Dendritic cell treated with granulocyte-macrophage colony-stimulating factor and Interleukin-4, amounts not matched to agents 40 ng/mL and 50 ng/mL, for 4 days (primary cell): ENCODE data around the gene NR2C2.
A peak's percentile ranks its signal among the peaks of the same experiment; 100 is the strongest.

Experiments
- H3K27ac Mint-ChIP-seq: one replicate; pipeline ENCODE4 v1.8.0; 2022; ENCODE audit warnings: mild to moderate bottlenecking, mixed read lengths
- H3K27me3 Mint-ChIP-seq: one replicate; pipeline ENCODE4 v1.8.0; 2022; ENCODE audit warnings: mild to moderate bottlenecking, mixed read lengths
- H3K36me3 Mint-ChIP-seq: one replicate; pipeline ENCODE4 v1.8.0; 2022; ENCODE audit warnings: low read depth, mixed read lengths
- H3K4me1 Mint-ChIP-seq: one replicate; pipeline ENCODE4 v1.8.0; 2022; ENCODE audit warnings: low read depth, mixed read lengths
- H3K4me3 Mint-ChIP-seq: one replicate; pipeline ENCODE4 v1.8.0; 2022; ENCODE audit warnings: mild to moderate bottlenecking, moderate library complexity, mixed read lengths
- H3K9me3 Mint-ChIP-seq: one replicate; pipeline ENCODE4 v1.8.0; 2022; ENCODE audit warnings: mixed read lengths
- intact Hi-C: fragments of 100-400 bp; cut with micrococcal nuclease; formaldehyde crosslinking; loops from one replicate; pipeline ENCODE4 v1.15.0; 2022

NR2C2 gene

GRCh38 chr3:14957925-14958324 is 10.5 kb downstream of the NR2C2 start:
- H3K27ac Mint-ChIP-seq: no peak overlapping the region
- no peak overlapping the region for H3K4me3 Mint-ChIP-seq
- H3K27me3 Mint-ChIP-seq: no peaks in the 10 kb centered on the region
- peaks cover 27% of the 10 kb centered on the region for H3K36me3 Mint-ChIP-seq
- H3K4me1 Mint-ChIP-seq: peaks cover 26% of the 10 kb centered on the region
- H3K9me3 Mint-ChIP-seq: no peaks in the 10 kb centered on the region
- intact Hi-C loops: no loop called here

DNA sequence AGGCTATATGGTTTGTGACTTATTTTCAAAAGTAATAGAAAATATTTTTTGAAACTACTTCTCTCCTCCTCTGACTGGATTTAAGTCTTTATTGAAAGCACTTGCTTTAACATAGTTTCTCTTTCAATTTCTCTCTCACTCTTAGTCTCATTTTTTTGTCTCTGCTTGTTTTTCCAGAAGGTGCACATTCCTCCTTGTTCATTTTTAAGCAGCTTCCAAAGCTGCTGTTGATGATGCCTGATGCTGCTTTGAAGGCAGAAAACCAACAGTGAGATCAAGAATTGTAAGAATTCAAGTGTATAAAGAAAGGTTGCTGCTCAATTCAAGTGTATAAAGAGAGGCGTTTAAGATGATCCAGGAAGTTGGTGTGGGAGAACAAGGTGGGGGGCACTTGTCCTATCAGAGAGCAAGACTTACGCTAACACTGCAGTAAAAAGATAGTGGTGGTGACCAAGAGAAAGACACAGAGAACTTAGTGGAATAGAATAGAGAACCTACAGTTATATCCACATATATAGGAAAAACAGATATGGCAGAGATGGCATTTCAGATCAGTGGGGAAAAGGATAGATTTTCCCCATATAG is 12.1 kb downstream of the NR2C2 start:
- intact Hi-C loops: no loop called here
- Mint-ChIP-seq H3K36me3 (peaks cover 29% of the 10 kb centered on the region), H3K27ac (no peak overlapping the region), H3K9me3 (no peaks in the 10 kb centered on the region), H3K27me3 (no peaks in the 10 kb centered on the region), H3K4me3 (no peak overlapping the region), H3K4me1 (peaks cover 24% of the 10 kb centered on the region)

GRCh38 chr3:14962762-14963161 is 15.4 kb downstream of the NR2C2 start:
- Mint-ChIP-seq H3K27me3 (no peaks in the 10 kb centered on the region), H3K4me1 (peaks cover 10% of the 10 kb centered on the region), H3K9me3 (no peaks in the 10 kb centered on the region), H3K27ac (no peak overlapping the region), H3K4me3 (no peak overlapping the region), H3K36me3 (peaks cover 52% of the 10 kb centered on the region)
- intact Hi-C loops: no loop called here

GRCh38 chr3:14967285-14967684 is 19.9 kb downstream of the NR2C2 start:
- H3K4me1 Mint-ChIP-seq: no peaks in the 10 kb centered on the region
- H3K36me3 Mint-ChIP-seq: peaks cover 46% of the 10 kb centered on the region
- H3K9me3 Mint-ChIP-seq: no peaks in the 10 kb centered on the region
- intact Hi-C loops: no loop called here
- no peaks in the 10 kb centered on the region for H3K27me3 Mint-ChIP-seq
- H3K27ac Mint-ChIP-seq: no peak overlapping the region
- H3K4me3 Mint-ChIP-seq: no peak overlapping the region

GRCh38 chr3:14969671-14970070 is 22.3 kb downstream of the NR2C2 start:
- Mint-ChIP-seq H3K9me3 (no peaks in the 10 kb centered on the region), H3K27ac (no peak overlapping the region), H3K4me1 (no peaks in the 10 kb centered on the region), H3K36me3 (peaks cover 60% of the 10 kb centered on the region), H3K27me3 (no peaks in the 10 kb centered on the region), H3K4me3 (no peak overlapping the region)
- intact Hi-C loops: no loop called here

DNA sequence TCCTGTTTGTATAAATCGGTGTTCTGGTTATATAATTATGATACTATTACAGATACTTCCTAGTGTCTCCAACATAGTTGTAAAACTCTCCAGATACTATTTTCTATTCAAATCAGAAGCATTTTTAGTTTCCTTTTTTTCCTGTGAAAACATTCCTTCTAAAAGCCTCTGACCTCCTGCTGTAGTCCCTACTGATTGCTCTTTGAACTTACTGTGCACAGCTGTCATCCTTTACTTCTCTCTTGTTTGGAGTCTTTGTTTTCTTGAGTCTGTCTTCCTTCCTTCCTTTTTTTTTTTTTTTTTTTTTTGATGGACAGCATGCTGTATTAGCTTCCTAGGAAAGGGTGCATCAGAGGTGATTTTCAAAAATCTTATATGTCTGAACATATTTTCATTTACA is 28.9 kb downstream of the NR2C2 start:
- no peak overlapping the region for H3K27ac Mint-ChIP-seq
- H3K4me1 Mint-ChIP-seq: peaks cover 38% of the 10 kb centered on the region
- no peaks in the 10 kb centered on the region for H3K27me3 Mint-ChIP-seq
- intact Hi-C loops: no loop called here
- no peaks in the 10 kb centered on the region for H3K9me3 Mint-ChIP-seq
- H3K4me3 Mint-ChIP-seq: no peak overlapping the region
- peaks cover 52% of the 10 kb centered on the region for H3K36me3 Mint-ChIP-seq

DNA sequence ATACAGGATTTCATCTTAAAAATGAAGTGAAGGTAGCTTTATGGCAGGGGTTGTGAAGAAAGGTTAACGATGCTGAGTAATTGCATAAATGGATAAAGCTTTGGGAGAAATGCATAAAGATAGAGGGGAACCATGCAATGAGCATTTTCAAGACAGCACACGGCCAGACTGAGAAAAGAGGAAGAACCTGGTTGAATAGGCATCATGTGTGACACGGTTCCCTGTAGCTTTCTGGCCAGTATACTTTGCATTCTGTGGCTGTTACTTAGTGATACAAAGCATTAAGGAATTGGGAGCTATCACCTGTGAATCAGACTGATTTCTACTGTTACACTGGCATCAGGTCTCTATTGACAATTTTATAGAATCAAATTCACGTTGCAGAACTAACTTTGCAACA is 33.3 kb downstream of the NR2C2 start:
- H3K4me3 Mint-ChIP-seq: no peak overlapping the region

DNA sequence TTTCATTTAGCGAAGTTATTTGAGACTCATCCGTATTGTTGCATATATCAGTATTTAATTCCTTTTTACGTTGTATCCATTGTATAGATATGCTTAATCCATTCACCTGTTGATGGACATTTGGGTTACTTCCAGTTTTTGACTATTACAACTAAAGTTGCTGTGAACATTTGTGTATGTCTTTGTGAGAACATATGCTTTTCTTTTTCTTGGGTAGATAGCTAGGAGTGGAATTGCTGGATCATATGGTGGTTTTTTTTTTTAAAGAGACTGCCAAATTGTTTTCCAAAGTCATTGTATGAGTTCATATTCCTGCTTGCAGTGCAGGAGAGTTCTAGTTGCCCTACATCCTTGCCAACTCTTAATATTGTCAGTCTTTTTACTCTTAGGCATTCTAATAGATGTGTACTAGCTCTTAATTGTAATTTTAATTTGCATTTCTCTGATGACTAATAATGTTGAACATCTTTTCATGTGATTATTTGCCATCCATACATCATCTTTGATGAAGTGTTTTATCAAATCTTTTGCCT is 37.3 kb downstream of the NR2C2 start:
- Mint-ChIP-seq H3K4me1 (peaks cover 27% of the 10 kb centered on the region), H3K4me3 (no peak overlapping the region), H3K9me3 (peaks cover 8% of the 10 kb centered on the region), H3K27ac (no peak overlapping the region), H3K36me3 (peaks cover 15% of the 10 kb centered on the region), H3K27me3 (no peaks in the 10 kb centered on the region)
- intact Hi-C loops: no loop called here

More for the DNA sequence above, 33.3 kb downstream of the NR2C2 start:
- intact Hi-C loops: no loop called here
- H3K4me1 Mint-ChIP-seq: peaks cover 38% of the 10 kb centered on the region
- H3K27me3 Mint-ChIP-seq: no peaks in the 10 kb centered on the region
- H3K27ac Mint-ChIP-seq: no peak overlapping the region
- peaks cover 8% of the 10 kb centered on the region for H3K9me3 Mint-ChIP-seq
- peaks cover 30% of the 10 kb centered on the region for H3K36me3 Mint-ChIP-seq

DNA sequence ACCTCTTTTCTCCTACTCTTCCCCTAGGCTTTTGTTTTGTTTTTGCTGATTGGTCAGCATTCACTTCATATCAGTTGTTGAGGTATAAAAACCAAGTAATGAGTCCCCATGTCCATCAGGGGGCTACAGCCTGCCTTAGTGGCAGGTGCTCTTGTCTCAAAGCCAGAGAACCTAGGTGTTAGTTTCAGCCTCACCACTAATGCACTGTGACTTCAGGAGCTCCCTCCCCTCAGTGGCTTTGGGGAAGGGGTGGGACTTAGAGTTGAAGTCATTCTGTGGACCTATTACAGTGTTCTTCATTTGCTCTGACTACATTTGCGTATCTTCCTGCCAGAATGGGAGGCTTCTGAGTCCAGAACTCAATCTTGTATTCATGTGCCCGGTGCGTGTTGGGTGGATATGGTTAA is 41.6 kb downstream of the NR2C2 start:
- H3K27me3 Mint-ChIP-seq: no peaks in the 10 kb centered on the region
- H3K9me3 Mint-ChIP-seq: peaks cover 8% of the 10 kb centered on the region
- peaks cover 8% of the 10 kb centered on the region for H3K36me3 Mint-ChIP-seq
- H3K27ac Mint-ChIP-seq: peak overlapping the region; percentile 52
- peaks cover 36% of the 10 kb centered on the region for H3K4me1 Mint-ChIP-seq
- no peak overlapping the region for H3K4me3 Mint-ChIP-seq
- intact Hi-C loops: no loop called here

DNA sequence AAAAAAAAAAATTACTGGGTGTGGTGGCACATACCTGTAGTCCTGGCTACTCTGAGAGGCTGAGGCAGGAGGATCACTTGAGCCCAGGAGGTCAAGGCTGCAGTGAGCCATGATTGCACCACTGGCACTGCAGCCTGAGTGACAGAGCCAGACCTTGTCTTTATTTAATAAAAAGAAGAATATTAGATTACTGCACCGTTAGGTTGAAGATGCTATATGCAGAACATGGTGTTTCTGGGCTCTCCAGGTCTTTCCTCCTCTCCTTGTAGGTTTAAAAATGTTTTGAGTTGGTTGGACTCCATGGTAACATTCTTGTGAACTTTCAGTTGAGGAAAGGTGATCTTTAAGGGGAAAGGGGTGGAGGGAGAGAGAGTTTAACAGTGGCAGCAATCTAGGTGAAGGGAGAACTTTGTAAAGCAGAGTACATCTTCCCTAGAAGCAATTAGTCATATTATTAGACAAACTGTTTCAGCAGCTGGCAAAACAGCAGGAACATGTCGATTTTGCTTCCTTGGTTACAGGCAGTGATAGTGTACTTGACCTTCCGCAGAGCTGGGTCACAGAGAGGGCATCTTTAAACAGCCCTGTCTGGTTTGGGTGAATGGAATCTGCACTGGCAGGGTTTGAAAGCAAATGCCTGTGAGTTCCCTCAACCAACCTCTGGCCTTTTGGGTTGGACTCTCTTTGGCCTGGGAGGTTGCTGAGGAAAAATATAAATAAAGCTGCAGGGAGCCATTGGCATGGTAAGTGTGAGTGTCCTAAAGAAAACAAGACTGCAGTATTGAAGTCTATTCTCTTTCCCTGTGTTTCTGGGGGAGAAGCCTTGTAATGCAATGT is 42.8 kb downstream of the NR2C2 start:
- H3K4me3 Mint-ChIP-seq: no peak overlapping the region
- intact Hi-C loops: no loop called here
- H3K36me3 Mint-ChIP-seq: no peaks in the 10 kb centered on the region
- H3K27me3 Mint-ChIP-seq: no peaks in the 10 kb centered on the region
- peaks cover 36% of the 10 kb centered on the region for H3K4me1 Mint-ChIP-seq
- H3K9me3 Mint-ChIP-seq: no peaks in the 10 kb centered on the region
- no peak overlapping the region for H3K27ac Mint-ChIP-seq

DNA sequence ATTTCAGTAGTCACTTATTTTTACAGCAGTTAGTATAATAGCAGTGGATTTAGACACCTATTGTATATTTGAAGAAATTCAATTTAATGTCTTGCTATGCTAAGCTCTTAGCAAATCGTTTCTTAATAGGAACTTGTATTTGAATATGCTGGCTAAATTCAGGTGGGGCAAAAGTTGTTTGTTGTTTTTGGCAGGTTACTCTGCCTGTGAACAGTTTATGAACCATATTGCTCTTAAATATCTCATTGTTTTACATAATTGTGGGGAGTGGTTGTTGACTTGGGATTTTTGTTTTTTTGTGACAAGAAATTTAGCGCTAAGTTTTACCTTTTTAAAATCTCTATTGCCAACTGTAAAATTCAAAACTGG is 43.4 kb downstream of the NR2C2 start:
- intact Hi-C loops: no loop called here
- Mint-ChIP-seq H3K4me1 (peaks cover 36% of the 10 kb centered on the region), H3K9me3 (no peaks in the 10 kb centered on the region), H3K27ac (no peak overlapping the region), H3K4me3 (no peak overlapping the region), H3K36me3 (no peaks in the 10 kb centered on the region), H3K27me3 (no peaks in the 10 kb centered on the region)

DNA sequence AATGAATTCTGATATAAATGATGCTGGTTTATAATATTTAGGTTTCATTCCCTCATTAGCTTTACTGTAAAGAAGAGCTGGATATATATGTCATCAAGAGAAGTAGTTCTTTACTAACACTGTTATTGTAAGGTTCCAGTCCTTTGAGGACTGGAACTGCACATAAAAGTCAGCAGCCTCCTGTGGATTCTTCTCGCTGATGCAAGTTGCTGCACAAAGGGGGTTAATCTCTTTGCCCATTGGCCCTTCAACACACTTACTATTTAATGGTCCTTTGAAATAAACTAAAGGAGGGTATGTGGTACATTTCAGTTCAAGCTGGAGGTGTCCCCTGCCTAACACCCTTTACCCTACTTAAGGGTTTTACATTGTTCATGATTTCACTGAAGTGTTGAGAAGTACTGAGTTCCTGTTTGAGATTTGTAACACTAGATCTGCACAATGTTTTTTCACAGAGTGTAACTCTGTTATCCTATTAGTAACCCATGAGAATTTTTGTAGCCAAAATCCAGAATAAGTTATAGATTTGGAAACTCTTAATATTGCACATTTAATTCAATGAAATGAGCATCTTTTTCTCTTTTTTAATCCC is 43.9 kb downstream of the NR2C2 start:
- no peak overlapping the region for H3K27ac Mint-ChIP-seq
- peaks cover 35% of the 10 kb centered on the region for H3K4me1 Mint-ChIP-seq
- intact Hi-C loops: no loop called here
- no peak overlapping the region for H3K4me3 Mint-ChIP-seq
- no peaks in the 10 kb centered on the region for H3K9me3 Mint-ChIP-seq
- H3K36me3 Mint-ChIP-seq: no peaks in the 10 kb centered on the region
- no peaks in the 10 kb centered on the region for H3K27me3 Mint-ChIP-seq

DNA sequence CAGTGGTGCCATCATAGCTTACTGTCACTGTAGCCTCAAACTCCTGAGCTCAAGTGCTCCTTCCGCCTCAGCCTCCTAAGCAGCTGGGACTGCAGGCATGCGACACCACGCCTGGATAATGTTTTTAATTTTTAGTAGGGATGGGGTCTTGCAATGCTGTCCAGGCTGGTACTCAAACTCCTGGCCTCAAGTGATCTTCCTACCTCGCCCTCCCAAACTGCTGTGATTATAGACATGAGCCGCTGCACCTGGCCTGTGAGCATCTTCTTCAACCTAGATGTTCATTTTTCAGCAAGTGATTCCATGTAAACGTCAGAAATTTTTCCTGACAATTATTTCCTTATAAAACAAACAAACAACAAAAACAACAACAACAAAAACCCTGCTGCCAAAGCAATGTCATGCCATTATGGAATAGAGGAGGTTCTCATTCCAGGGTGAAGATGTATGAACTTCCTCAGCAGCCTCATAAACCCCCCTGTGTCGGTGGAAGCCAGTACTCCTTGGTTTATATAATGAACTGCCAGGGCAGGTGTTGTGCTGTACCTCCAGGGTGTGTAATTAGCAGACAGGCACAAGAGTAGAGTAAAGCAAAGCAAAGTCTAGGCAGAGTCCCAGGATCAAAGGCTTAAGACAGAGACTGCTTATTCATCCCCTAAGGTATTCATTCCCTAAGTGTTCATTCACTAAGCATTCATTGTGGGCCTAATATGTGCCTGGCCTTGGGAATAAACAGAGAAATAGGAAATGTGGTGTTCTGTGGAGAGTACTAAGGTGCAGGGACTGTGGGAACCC is 44.6 kb downstream of the NR2C2 start:
- Mint-ChIP-seq H3K4me1 (peaks cover 30% of the 10 kb centered on the region), H3K36me3 (no peaks in the 10 kb centered on the region), H3K9me3 (no peaks in the 10 kb centered on the region)

GRCh38 chr3:14997941-14998340 is 50.6 kb downstream of the NR2C2 start:
- Mint-ChIP-seq H3K36me3 (peaks cover 20% of the 10 kb centered on the region), H3K9me3 (peaks cover 8% of the 10 kb centered on the region), H3K4me3 (no peak overlapping the region), H3K27ac (no peak overlapping the region), H3K4me1 (no peaks in the 10 kb centered on the region), H3K27me3 (no peaks in the 10 kb centered on the region)
- intact Hi-C loops: no loop called here

More for the DNA sequence above, 44.6 kb downstream of the NR2C2 start:
- H3K27me3 Mint-ChIP-seq: no peaks in the 10 kb centered on the region
- no peak overlapping the region for H3K27ac Mint-ChIP-seq
- no peak overlapping the region for H3K4me3 Mint-ChIP-seq
- intact Hi-C loops: no loop called here
